Left forelimb (tissue), 1 donor: ENCODE results near the gene CTSZ.

Experiments used
- DNase-seq: peaks from one replicate; pipeline ENCODE4 v3.0.0-alpha.2; 2018; ENCODE audit warnings: low spot score

The CTSZ gene

GRCh38 chr20:59031564-59032022, 24.5 kb upstream of the CTSZ start:
- no peak for DNase-seq

GRCh38 chr20:59030911-59031563, 24.0 kb upstream of the CTSZ start:
- DNase-seq: no peak

- DNase-seq: no peak
Observed at GRCh38 chr20:59028812-59029211, 21.8 kb upstream of the CTSZ start.

- no peak for DNase-seq
Observed at GRCh38 chr20:59027741-59028320, 20.8 kb upstream of the CTSZ start.

GRCh38 chr20:59026904-59027740, 20.1 kb upstream of the CTSZ start:
- no peak for DNase-seq

- no peak for DNase-seq
Observed at GRCh38 chr20:59025511-59025910, 18.5 kb upstream of the CTSZ start.

GRCh38 chr20:59025086-59025485, 18.0 kb upstream of the CTSZ start:
- DNase-seq: no peak

GRCh38 chr20:59024111-59024530, 17.1 kb upstream of the CTSZ start:
- no peak for DNase-seq

- no peak for DNase-seq
Observed at GRCh38 chr20:59023616-59024015, 16.6 kb upstream of the CTSZ start.

- no peak for DNase-seq
Observed at GRCh38 chr20:59022754-59023153, 15.7 kb upstream of the CTSZ start.

- no peak for DNase-seq
Observed at GRCh38 chr20:59020938-59021551, 14.0 kb upstream of the CTSZ start.

- DNase-seq: no peak
Observed at GRCh38 chr20:59019217-59019616, 12.2 kb upstream of the CTSZ start, which contains the start of gene TUBB1. TSS of gene TUBB1 (plus strand) at chr20:59019429. CDS start at chr20:59019523, 94 bp downstream.

GRCh38 chr20:59018817-59019216, 11.8 kb upstream of the CTSZ start:
- no peak for DNase-seq

- DNase-seq: no peak
Observed at GRCh38 chr20:59017493-59018231, 10.6 kb upstream of the CTSZ start.

GRCh38 chr20:59016795-59017492, 9.9 kb upstream of the CTSZ start:
- DNase-seq: no peak

- DNase-seq: no peak
Observed at GRCh38 chr20:59015812-59016711, 9.0 kb upstream of the CTSZ start.

- DNase-seq: no peak
Observed at GRCh38 chr20:59015411-59015810, 8.4 kb upstream of the CTSZ start.

GRCh38 chr20:59014680-59015389, 7.8 kb upstream of the CTSZ start:
- no peak for DNase-seq

- no peak for DNase-seq
Observed at GRCh38 chr20:59013959-59014608, 7.0 kb upstream of the CTSZ start.
